T-helper 1 cell treated with Interleukin-12 subunit alpha and Interleukin-12 subunit beta and Interleukin-4 antibody, amounts not matched to agents 30 ng/mL and 1 ng/mL, for 36 hours (primary cell): ENCODE data around the gene PTCH1. TPM values are rescaled to one million over a fixed set of nuclear protein-coding genes. Genes with fewer than 3 reads are reported as not detected.

ENCODE experiments used
- intact Hi-C: fragments of 100-400 bp; cut with micrococcal nuclease; formaldehyde crosslinking; loops from one replicate; pipeline ENCODE4 v1.15.1; 2024
- total RNA-seq: library from RNA; stranded (reverse); gene quantifications from 2 replicates; pipeline ENCODE4 v1.2.3, GENCODE V29; 2022

PTCH1 gene
- total RNA-seq, 1 donor from 2014 or later = 10.0 TPM

- intact Hi-C loops = no loop called here
Measured at GRCh38 chr9:95477885-95478284, 38.9 kb downstream of the PTCH1 start.

GRCh38 chr9:95477441-95477840 lies 39.3 kb downstream of the PTCH1 start:
- intact Hi-C loops = no loop called here

- intact Hi-C loops = no loop called here
Measured at GRCh38 chr9:95468791-95469190, 48.0 kb downstream of the PTCH1 start.

GRCh38 chr9:95465115-95465514 lies 51.7 kb downstream of the PTCH1 start:
- intact Hi-C loops = no loop called here

GRCh38 chr9:95463148-95464060 lies 53.4 kb downstream of the PTCH1 start:
- intact Hi-C loops = loop anchor here (2.0 to 5.0 kb wide), 3 partner anchors 37 to 954 kb away; partner anchors contain the start of gene ZNF367

- intact Hi-C loops = loop anchor here (1.0 to 5.0 kb wide), 7 partner anchors 32 to 955 kb away; partner anchors contain the start of genes FANCC and ZNF367
Measured at GRCh38 chr9:95462249-95463147, 54.3 kb downstream of the PTCH1 start.

GRCh38 chr9:95461448-95462248 lies 55.1 kb downstream of the PTCH1 start:
- intact Hi-C loops = loop anchor here (1.0 to 5.0 kb wide), 7 partner anchors 33 to 956 kb away; partner anchors contain the start of genes FANCC and ZNF367

- intact Hi-C loops = loop anchor here (5.0 kb wide), 1 partner anchor 957 kb away; the partner anchor contains the start of gene ZNF367
Measured at GRCh38 chr9:95460518-95461164, 56.1 kb downstream of the PTCH1 start.

GRCh38 chr9:95459851-95460517 lies 56.8 kb downstream of the PTCH1 start:
- intact Hi-C loops = loop anchor here (5.0 kb wide), 1 partner anchor 957 kb away; the partner anchor contains the start of gene ZNF367

GRCh38 chr9:95459178-95459577 lies 57.6 kb downstream of the PTCH1 start:
- intact Hi-C loops = no loop called here

GRCh38 chr9:95458666-95459065 lies 58.1 kb downstream of the PTCH1 start:
- intact Hi-C loops = no loop called here

- intact Hi-C loops = no loop called here
Measured at GRCh38 chr9:95457769-95458168, 59.0 kb downstream of the PTCH1 start.

GRCh38 chr9:95455714-95456113 lies 61.1 kb downstream of the PTCH1 start:
- intact Hi-C loops = no loop called here

GRCh38 chr9:95452176-95452575 lies 64.6 kb downstream of the PTCH1 start:
- intact Hi-C loops = no loop called here

- intact Hi-C loops = no loop called here
Measured at GRCh38 chr9:95451065-95451426, 65.7 kb downstream of the PTCH1 start.

GRCh38 chr9:95450171-95451064 lies 66.4 kb downstream of the PTCH1 start:
- intact Hi-C loops = no loop called here

GRCh38 chr9:95449016-95449415 lies 67.8 kb downstream of the PTCH1 start:
- intact Hi-C loops = no loop called here

- intact Hi-C loops = no loop called here
Measured at GRCh38 chr9:95447660-95448420, 68.9 kb downstream of the PTCH1 start.
